Measurements from ENCODE around the gene CTNNA3.

GRCh38 chr10:66804962-66805361, 891.0 kb downstream of the CTNNA3 start:
- TF ChIP-seq CTCF (IDR thresholded peaks at IDR 0.05) (no peak), POLR2A (IDR thresholded peaks at IDR 0.05) (no peak)

Measured in uterus (tissue), 2 donors.